Lower leg skin (tissue), 3 donors: ENCODE data around the gene C1orf167.

Experiments used
- POLR2A ChIP-seq, 2 donors: fragments of 450-650 bp; IDR thresholded peaks; one replicate each; pipeline ENCODE4 v1.6.1; 2016 to 2017; ENCODE audit warnings: antibody characterized with exemption in 2 of 2, mild to moderate bottlenecking in 1 of 2, moderate library complexity in 1 of 2
- TF ChIP-seq, protein P1 (sequence below), 3 donors: fragments of 450-650 bp; IDR thresholded peaks; one replicate each; pipeline ENCODE4 v1.5.1; 2016; ENCODE audit warnings: antibody characterized with exemption in 3 of 3, mild to moderate bottlenecking in 3 of 3, moderate library complexity in 2 of 3

GRCh38 chr1:11799896-11800295, 37.9 kb downstream of the C1orf167 start:
- TF ChIP-seq, protein P1, sequence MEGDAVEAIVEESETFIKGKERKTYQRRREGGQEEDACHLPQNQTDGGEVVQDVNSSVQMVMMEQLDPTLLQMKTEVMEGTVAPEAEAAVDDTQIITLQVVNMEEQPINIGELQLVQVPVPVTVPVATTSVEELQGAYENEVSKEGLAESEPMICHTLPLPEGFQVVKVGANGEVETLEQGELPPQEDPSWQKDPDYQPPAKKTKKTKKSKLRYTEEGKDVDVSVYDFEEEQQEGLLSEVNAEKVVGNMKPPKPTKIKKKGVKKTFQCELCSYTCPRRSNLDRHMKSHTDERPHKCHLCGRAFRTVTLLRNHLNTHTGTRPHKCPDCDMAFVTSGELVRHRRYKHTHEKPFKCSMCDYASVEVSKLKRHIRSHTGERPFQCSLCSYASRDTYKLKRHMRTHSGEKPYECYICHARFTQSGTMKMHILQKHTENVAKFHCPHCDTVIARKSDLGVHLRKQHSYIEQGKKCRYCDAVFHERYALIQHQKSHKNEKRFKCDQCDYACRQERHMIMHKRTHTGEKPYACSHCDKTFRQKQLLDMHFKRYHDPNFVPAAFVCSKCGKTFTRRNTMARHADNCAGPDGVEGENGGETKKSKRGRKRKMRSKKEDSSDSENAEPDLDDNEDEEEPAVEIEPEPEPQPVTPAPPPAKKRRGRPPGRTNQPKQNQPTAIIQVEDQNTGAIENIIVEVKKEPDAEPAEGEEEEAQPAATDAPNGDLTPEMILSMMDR (IDR thresholded peaks at IDR 0.05): no peak
- TF ChIP-seq POLR2A (IDR thresholded peaks at IDR 0.05): no peak
